ENCODE results near the gene IGF2BP2. TPM values are rescaled to one million over a fixed set of nuclear protein-coding genes. Genes with fewer than 3 reads are reported as not detected.

IGF2BP2 gene
- total and polyA plus RNA-seq, 5 experiments from 2014 or later, result 0.49 TPM; not detected in 4

GRCh38 chr3:185830018-185830797, 5.4 kb upstream of the IGF2BP2 start:
- DNase-seq, result no peak
- Mint-ChIP-seq H3K4me3 (no peak overlapping the region), H3K36me3 (peaks cover 0 to 12% (median 3%) of the 10 kb centered on the region in 3 donors), H3K27me3 (peaks cover 27 to 63% (median 36%) of the 10 kb centered on the region in 5 donors), H3K9me3 (peaks cover 0 to 3% (median 0%) of the 10 kb centered on the region in 9 donors), H3K4me1 (peaks cover 0 to 3% (median 0%) of the 10 kb centered on the region in 4 donors), H3K27ac (no peak overlapping the region)
- POLR2A ChIA-PET, result no interaction called here
- ATAC-seq, result no peak

GRCh38 chr3:185828755-185829154, 3.9 kb upstream of the IGF2BP2 start:
- Mint-ChIP-seq H3K27me3 (peaks cover 24 to 65% (median 38%) of the 10 kb centered on the region in 5 donors), H3K36me3 (peaks cover 0 to 12% (median 6%) of the 10 kb centered on the region in 3 donors), H3K27ac (no peak overlapping the region), H3K4me1 (peaks cover 5 to 8% (median 7%) of the 10 kb centered on the region in 4 donors), H3K9me3 (peaks cover 0 to 3% (median 0%) of the 10 kb centered on the region in 9 donors), H3K4me3 (no peak overlapping the region)
- ATAC-seq (no peak), DNase-seq (no peak)
- POLR2A ChIA-PET, result no interaction called here

- POLR2A ChIA-PET, result no interaction called here
- Mint-ChIP-seq H3K4me3 (peak overlapping the region in 3 of 10 donors; percentile 15 to 84 (median 60)), H3K27me3 (peaks cover 27 to 74% (median 43%) of the 10 kb centered on the region in 5 donors), H3K36me3 (peaks cover 0 to 12% (median 7%) of the 10 kb centered on the region in 3 donors), H3K9me3 (peaks cover 0 to 3% (median 0%) of the 10 kb centered on the region in 9 donors), H3K27ac (peak overlapping the region in 1 of 10 donors; percentile 49), H3K4me1 (peaks cover 10 to 15% (median 11%) of the 10 kb centered on the region in 4 donors)
- ATAC-seq (no peak), DNase-seq (no peak)
Measured at GRCh38 chr3:185827595-185828344, 2.9 kb upstream of the IGF2BP2 start.

GRCh38 chr3:185825639-185826481, 1.0 kb upstream of the IGF2BP2 start:
- Mint-ChIP-seq H3K27ac (peak overlapping the region in 2 of 10 donors; percentile 21 to 47), H3K4me1 (peaks cover 10 to 16% (median 13%) of the 10 kb centered on the region in 4 donors), H3K4me3 (peak overlapping the region; percentile 76 to 91 (median 82)), H3K27me3 (peaks cover 34 to 76% (median 52%) of the 10 kb centered on the region in 5 donors), H3K9me3 (peaks cover 0 to 3% (median 0%) of the 10 kb centered on the region in 9 donors), H3K36me3 (peaks cover 1 to 12% (median 7%) of the 10 kb centered on the region in 3 donors)
- POLR2A ChIA-PET, result no interaction called here
- ATAC-seq (peak; percentile 48 to 56), DNase-seq (peak in 4 of 10 donors; percentile 22 to 71 (median 24))

GRCh38 chr3:185824051-185825005, 514 bp downstream of the IGF2BP2 start:
- Mint-ChIP-seq H3K4me1 (peaks cover 10 to 16% (median 13%) of the 10 kb centered on the region in 4 donors), H3K9me3 (peaks cover 0 to 3% (median 0%) of the 10 kb centered on the region in 9 donors), H3K36me3 (peaks cover 1 to 7% (median 6%) of the 10 kb centered on the region in 3 donors), H3K27ac (peak overlapping the region in 1 of 10 donors; percentile 53), H3K4me3 (peak overlapping the region; percentile 68 to 91 (median 82)), H3K27me3 (peaks cover 28 to 76% (median 53%) of the 10 kb centered on the region in 5 donors)
- POLR2A ChIA-PET, result no interaction called here
- ATAC-seq (peak; percentile 27 to 36), DNase-seq (peak in 1 of 10 donors; percentile 19)

GRCh38 chr3:185823078-185824044, 1.5 kb downstream of the IGF2BP2 start:
- H3K36me3 Mint-ChIP-seq, result peaks cover 1 to 7% (median 6%) of the 10 kb centered on the region in 3 donors
- ATAC-seq, result peak; percentile 39 to 42
- peak in 2 of 10 donors; percentile 31 to 35 for DNase-seq
- peaks cover 10 to 16% (median 13%) of the 10 kb centered on the region in 4 donors for H3K4me1 Mint-ChIP-seq
- peak overlapping the region; percentile 68 to 91 (median 82) for H3K4me3 Mint-ChIP-seq
- H3K9me3 Mint-ChIP-seq, result peaks cover 0 to 3% (median 0%) of the 10 kb centered on the region in 9 donors
- H3K27me3 Mint-ChIP-seq, result peaks cover 28 to 75% (median 56%) of the 10 kb centered on the region in 5 donors
- POLR2A ChIA-PET, result no interaction called here
- H3K27ac Mint-ChIP-seq, result no peak overlapping the region

GRCh38 chr3:185822221-185823000, 2.4 kb downstream of the IGF2BP2 start:
- Mint-ChIP-seq H3K27ac (no peak overlapping the region), H3K9me3 (peaks cover 0 to 3% (median 0%) of the 10 kb centered on the region in 9 donors), H3K27me3 (peaks cover 28 to 73% (median 50%) of the 10 kb centered on the region in 5 donors), H3K4me3 (peak overlapping the region in 9 of 10 donors; percentile 67 to 91 (median 74)), H3K36me3 (peaks cover 1 to 7% (median 4%) of the 10 kb centered on the region in 3 donors), H3K4me1 (peaks cover 10 to 16% (median 13%) of the 10 kb centered on the region in 4 donors)
- ATAC-seq, result no peak
- no peak for DNase-seq
- POLR2A ChIA-PET, result no interaction called here

- H3K4me3 Mint-ChIP-seq, result no peak overlapping the region
- POLR2A ChIA-PET, result no interaction called here
- ATAC-seq (no peak), DNase-seq (no peak)
- peaks cover 7 to 16% (median 13%) of the 10 kb centered on the region in 4 donors for H3K4me1 Mint-ChIP-seq
- H3K9me3 Mint-ChIP-seq, result peaks cover 0 to 1% (median 0%) of the 10 kb centered on the region in 9 donors
- H3K36me3 Mint-ChIP-seq, result peaks cover 0 to 3% (median 1%) of the 10 kb centered on the region in 3 donors
- H3K27ac Mint-ChIP-seq, result no peak overlapping the region
- H3K27me3 Mint-ChIP-seq, result peaks cover 21 to 67% (median 40%) of the 10 kb centered on the region in 5 donors
Measured at GRCh38 chr3:185820973-185821758, 3.7 kb downstream of the IGF2BP2 start.

- Mint-ChIP-seq H3K36me3 (peaks cover 0 to 1% (median 0%) of the 10 kb centered on the region in 3 donors), H3K4me1 (peaks cover 3 to 9% (median 5%) of the 10 kb centered on the region in 4 donors), H3K27me3 (peaks cover 17 to 56% (median 32%) of the 10 kb centered on the region in 5 donors), H3K9me3 (peaks cover 0 to 1% (median 0%) of the 10 kb centered on the region in 9 donors), H3K27ac (no peak overlapping the region), H3K4me3 (no peak overlapping the region)
- DNase-seq (no peak), ATAC-seq (no peak)
- POLR2A ChIA-PET, result no interaction called here
Measured at GRCh38 chr3:185818267-185818875, 6.5 kb downstream of the IGF2BP2 start.
